DOHH2 (cell line): ENCODE measurements around the gene SH3RF3.

Source experiments
- H3F3A ChIP-seq: fragments of 200-600 bp; sonication (generic), shearing (Covaris generic); 2 replicates; pipeline ENCODE4 v1.6.0; 2016; ENCODE audit warnings: antibody characterized with exemption, mild to moderate bottlenecking; ENCODE audit not compliant: control insufficient read depth, insufficient read depth
- H3K27ac ChIP-seq: fragments of 200-600 bp; sonication (generic); 2 replicates; pipeline ENCODE4 v1.5.1; 2014; ENCODE audit warnings: low read depth, mild to moderate bottlenecking, low read length, moderate library complexity
- H3K27me3 ChIP-seq: fragments of 200-600 bp; sonication (generic); 2 replicates; pipeline ENCODE4 v1.6.1; 2014; ENCODE audit warnings: mild to moderate bottlenecking, low read length, mixed read lengths; ENCODE audit not compliant: control insufficient read depth
- H3K36me3 ChIP-seq: fragments of 200-600 bp; sonication (generic); 2 replicates; pipeline ENCODE4 v1.6.1; 2014; ENCODE audit warnings: mild to moderate bottlenecking, low read length, moderate library complexity, mixed read lengths; ENCODE audit not compliant: control insufficient read depth
- H3K4me1 ChIP-seq: fragments of 200-600 bp; sonication (generic); 2 replicates; pipeline ENCODE4 v1.6.1; 2014; ENCODE audit warnings: mild to moderate bottlenecking, low read length, mixed read lengths; ENCODE audit not compliant: control insufficient read depth
- H3K4me2 ChIP-seq: fragments of 200-600 bp; sonication (generic); 2 replicates; pipeline ENCODE4 v1.6.0; 2014; ENCODE audit warnings: mild to moderate bottlenecking, low read length, moderate library complexity
- H3K4me3 ChIP-seq: fragments of 200-600 bp; sonication (generic); 2 replicates; pipeline ENCODE4 v1.5.1; 2014; ENCODE audit warnings: mild to moderate bottlenecking, low read length, mixed read lengths
- H3K79me2 ChIP-seq: fragments of 200-600 bp; sonication (generic); 2 replicates; pipeline ENCODE4 v1.6.1; 2014; ENCODE audit warnings: mild to moderate bottlenecking, low read length, mixed read lengths; ENCODE audit not compliant: control insufficient read depth
- H3K9me2 ChIP-seq: fragments of 200-600 bp; sonication (generic); replicated peaks from 2 replicates; pipeline ENCODE4 v1.6.1; 2014; ENCODE audit warnings: mild to moderate bottlenecking, low read length, mixed read lengths; ENCODE audit not compliant: control insufficient read depth
- H3K9me3 ChIP-seq: fragments of 200-600 bp; sonication (generic); 2 replicates; pipeline ENCODE4 v1.6.1; 2014; ENCODE audit warnings: antibody characterized with exemption, low read length, mixed read lengths; ENCODE audit not compliant: control insufficient read depth, insufficient read depth
- H4K20me1 ChIP-seq: fragments of 200-600 bp; sonication (generic); 2 replicates; pipeline ENCODE4 v1.6.0; 2014; ENCODE audit warnings: low read depth, mild to moderate bottlenecking, antibody characterized with exemption, low read length, moderate library complexity; ENCODE audit not compliant: control insufficient read depth, insufficient read depth
- CTCF ChIP-seq: fragments of 200-600 bp; sonication (generic); IDR thresholded peaks from one replicate; pipeline ENCODE4 v1.5.1; 2014; ENCODE audit warnings: antibody characterized with exemption, mild to moderate bottlenecking, low read depth, low read length; ENCODE audit not compliant: poor library complexity, severe bottlenecking
- EZH2phosphoT487 ChIP-seq: fragments of 200-600 bp; sonication (generic); IDR thresholded peaks from 2 replicates; pipeline ENCODE4 v1.6.1; 2017; ENCODE audit warnings: borderline replicate concordance, mild to moderate bottlenecking, antibody characterized with exemption, low read length, moderate library complexity, mixed read lengths

SH3RF3 gene

GRCh38 chr2:109438773-109439389 lies 309.9 kb downstream of the SH3RF3 start:
- TF ChIP-seq CTCF: no peak
- TF ChIP-seq EZH2phosphoT487: no peak
- Histone ChIP-seq H4K20me1 (no peaks in the 10 kb centered on the region), H3F3A (no peaks in the 10 kb centered on the region), H3K27ac (no peak overlapping the region), H3K36me3 (no peaks in the 10 kb centered on the region), H3K9me3 (peaks cover 8% of the 10 kb centered on the region; the same call in 1 of the 2 replicates), H3K27me3 (no peaks in the 10 kb centered on the region), H3K4me3 (no peak overlapping the region), H3K4me2 (no peak overlapping the region), H3K4me1 (no peaks in the 10 kb centered on the region), H3K79me2 (no peaks in the 10 kb centered on the region), H3K9me2 (no peaks in the 10 kb centered on the region)

GRCh38 chr2:109439390-109439786 lies 310.4 kb downstream of the SH3RF3 start:
- TF ChIP-seq CTCF (no peak), EZH2phosphoT487 (no peak)
- H3K9me2 ChIP-seq: no peaks in the 10 kb centered on the region
- no peak overlapping the region for H3K27ac ChIP-seq
- H3F3A ChIP-seq: no peaks in the 10 kb centered on the region
- no peak overlapping the region for H3K4me3 ChIP-seq
- H3K4me1 ChIP-seq: no peaks in the 10 kb centered on the region
- peaks cover 8% of the 10 kb centered on the region; the same call in 1 of the 2 replicates for H3K9me3 ChIP-seq
- H3K79me2 ChIP-seq: no peaks in the 10 kb centered on the region
- no peaks in the 10 kb centered on the region for H4K20me1 ChIP-seq
- no peaks in the 10 kb centered on the region for H3K36me3 ChIP-seq
- no peaks in the 10 kb centered on the region for H3K27me3 ChIP-seq
- H3K4me2 ChIP-seq: no peak overlapping the region

GRCh38 chr2:109439986-109440385 lies 311.0 kb downstream of the SH3RF3 start:
- H3F3A ChIP-seq: no peaks in the 10 kb centered on the region
- H3K27ac ChIP-seq: no peak overlapping the region
- H3K4me2 ChIP-seq: no peak overlapping the region
- no peaks in the 10 kb centered on the region for H3K27me3 ChIP-seq
- no peaks in the 10 kb centered on the region for H3K36me3 ChIP-seq
- H3K9me2 ChIP-seq: no peaks in the 10 kb centered on the region
- H4K20me1 ChIP-seq: no peaks in the 10 kb centered on the region
- TF ChIP-seq CTCF: no peak
- no peak for TF ChIP-seq EZH2phosphoT487
- peaks cover 11% of the 10 kb centered on the region; the same call in 1 of the 2 replicates for H3K9me3 ChIP-seq
- H3K4me1 ChIP-seq: no peaks in the 10 kb centered on the region
- no peak overlapping the region for H3K4me3 ChIP-seq
- H3K79me2 ChIP-seq: no peaks in the 10 kb centered on the region
